H1 (cell line): ENCODE data around the gene ADPRHL1. TPM values are rescaled to one million over a fixed set of nuclear protein-coding genes. Genes with fewer than 3 reads are reported as not detected.
A peak's percentile ranks its signal among the peaks of the same experiment; 100 is the strongest.

Experiments used
- CTCF ChIA-PET: fragments of 300-600 bp; sonication (Branson Sonifier 250); formaldehyde crosslinking; loops from one replicate; lab custom pipeline; 2021; ENCODE audit not compliant: partially characterized antibody; lab: Charles Lee
- POLR2A ChIA-PET: fragments of 300-600 bp; sonication (Branson Sonifier 250); formaldehyde crosslinking; loops from one replicate; lab custom pipeline; 2021; ENCODE audit warnings: inconsistent platforms; ENCODE audit not compliant: partially characterized antibody; lab: Charles Lee
- DNase-seq, 2 experiments: peaks; one replicate each; pipeline versions ENCODE4 v3.0.0 to v3.0.0-alpha.2; 2010 to 2022; ENCODE audit warnings: low spot score in 2 of 2, low read depth in 1 of 2, mixed read lengths in 1 of 2
- FAIRE-seq: peaks from 2 replicates; lab custom pipeline; 2011; peaks lifted over from hg19 to GRCh38; lab: Jason Lieb, UNC
- H2AFZ ChIP-seq: 2 replicates; pipeline ENCODE4 v1.8.1; 2012; ENCODE audit warnings: low read length, inconsistent platforms
- H2AK5ac ChIP-seq: 2 replicates; pipeline ENCODE4 v1.6.1; 2013; ENCODE audit warnings: low read depth, low read length
- H2BK120ac ChIP-seq: replicated peaks from 2 replicates; pipeline ENCODE3; 2013; ENCODE audit warnings: low read depth, low read length, inconsistent platforms
- H2BK12ac ChIP-seq: 2 replicates; pipeline ENCODE4 v1.6.1; 2013; ENCODE audit warnings: low read depth, low read length
- H2BK15ac ChIP-seq: 2 replicates; pipeline ENCODE4 v1.6.1; 2013; ENCODE audit warnings: low read length
- H2BK20ac ChIP-seq: 2 replicates; pipeline ENCODE4 v1.6.1; 2013; ENCODE audit warnings: low read length
- H2BK5ac ChIP-seq: 2 replicates; pipeline ENCODE4 v1.6.1; 2013; ENCODE audit warnings: low read depth, low read length
- H3K14ac ChIP-seq: 2 replicates; pipeline ENCODE4 v1.6.1; 2013; ENCODE audit warnings: inconsistent platforms; ENCODE audit not compliant: insufficient read length
- H3K18ac ChIP-seq: 2 replicates; pipeline ENCODE4 v1.6.1; 2013; ENCODE audit warnings: low read length; ENCODE audit errors: extremely low read depth
- H3K23ac ChIP-seq: 2 replicates; pipeline ENCODE4 v1.6.1; 2013; ENCODE audit warnings: inconsistent platforms; ENCODE audit not compliant: insufficient read length
- H3K23me2 ChIP-seq: 2 replicates; pipeline ENCODE4 v1.6.1; 2013; ENCODE audit warnings: low read depth, low read length
- H3K27ac ChIP-seq: 2 replicates; pipeline ENCODE4 v1.6.1; 2011; ENCODE audit warnings: low read depth, low read length, inconsistent platforms
- H3K27me3 ChIP-seq, 4 experiments: replicated peaks in 1 of 4; 1 replicate in 1 of 4; 2 replicates in 3 of 4; pipeline versions ENCODE4 v1.6.1 to v1.8.1; 2011 to 2013; ENCODE audit warnings: low read length in 3 of 4, mild to moderate bottlenecking in 3 of 4, inconsistent platforms in 2 of 4, mixed read lengths in 2 of 4, moderate library complexity in 1 of 4; ENCODE audit not compliant: control insufficient read depth in 3 of 4, insufficient read depth in 3 of 4; ENCODE audit errors: extremely low read depth in 1 of 4
- H3K36me3 ChIP-seq, 4 experiments: 2 replicates each; pipeline versions ENCODE4 v1.6.1 to v1.8.1; 2011 to 2013; ENCODE audit warnings: mild to moderate bottlenecking in 4 of 4, low read length in 3 of 4, moderate library complexity in 2 of 4, control low read depth in 1 of 4, inconsistent platforms in 1 of 4; ENCODE audit not compliant: insufficient read depth in 4 of 4, control insufficient read depth in 2 of 4
- H3K4ac ChIP-seq: replicated peaks from 2 replicates; pipeline ENCODE3; 2013; ENCODE audit warnings: low read length, low read depth, mixed read lengths, inconsistent platforms; ENCODE audit not compliant: insufficient read length
- H3K4me1 ChIP-seq, 4 experiments: replicated peaks in 1 of 4; 1 replicate in 1 of 4; 2 replicates in 3 of 4; pipeline versions ENCODE4 v1.6.1 to v1.8.1; 2011 to 2013; ENCODE audit warnings: low read length in 3 of 4, inconsistent platforms in 2 of 4, mixed read lengths in 1 of 4; ENCODE audit not compliant: insufficient read depth in 4 of 4, control insufficient read depth in 3 of 4
- H3K4me2 ChIP-seq, 2 experiments: 2 replicates each; pipeline versions ENCODE4 v1.6.1 to v1.8.1; 2011 to 2013; ENCODE audit warnings: low read depth in 2 of 2, low read length in 2 of 2, control low read depth in 1 of 2, inconsistent platforms in 1 of 2, mild to moderate bottlenecking in 1 of 2; ENCODE audit not compliant: insufficient read depth in 1 of 2
- H3K4me3 ChIP-seq, 4 experiments: fragments of 200-600, 300-600 bp in 1 of 4; sonication (generic), shearing (Covaris generic), sonication (Bioruptor Twin) in 1 of 4; 2 replicates each; pipeline versions ENCODE4 v1.5.1 to v1.8.1; 2011 to 2016; ENCODE audit warnings: low read length in 4 of 4, low read depth in 3 of 4, control low read depth in 2 of 4, inconsistent platforms in 2 of 4, mild to moderate bottlenecking in 2 of 4, mixed read lengths in 1 of 4, moderate library complexity in 1 of 4; ENCODE audit not compliant: insufficient read depth in 2 of 4; ENCODE audit errors: extremely low read depth in 1 of 4
- H3K56ac ChIP-seq: replicated peaks from 2 replicates; pipeline ENCODE3; 2013; ENCODE audit warnings: low read depth, mild to moderate bottlenecking, mixed read lengths, low read length, inconsistent platforms; ENCODE audit not compliant: insufficient read length
- H3K79me1 ChIP-seq: 2 replicates; pipeline ENCODE4 v1.6.1; 2013; ENCODE audit warnings: low read depth, low read length, control low read depth
- H3K79me2 ChIP-seq, 2 experiments: 2 replicates each; pipeline versions ENCODE4 v1.6.1 to v1.8.1; 2012 to 2013; ENCODE audit warnings: low read length in 2 of 2, mild to moderate bottlenecking in 2 of 2, inconsistent platforms in 1 of 2; ENCODE audit not compliant: insufficient read depth in 2 of 2, control insufficient read depth in 1 of 2
- H3K9ac ChIP-seq, 4 experiments: replicated peaks in 1 of 4; 1 replicate in 1 of 4; 2 replicates in 3 of 4; pipeline versions ENCODE4 v1.6.1 to v1.8.1; 2011 to 2013; ENCODE audit warnings: low read depth in 3 of 4, low read length in 3 of 4, control low read depth in 2 of 4, mild to moderate bottlenecking in 2 of 4, moderate library complexity in 2 of 4, inconsistent platforms in 1 of 4; ENCODE audit errors: extremely low read depth in 1 of 4
- H3K9me3 ChIP-seq, 2 experiments: 2 replicates each; pipeline versions ENCODE4 v1.6.1 to v1.8.1; 2012 to 2013; ENCODE audit warnings: mild to moderate bottlenecking in 2 of 2, moderate library complexity in 2 of 2, control low read depth in 1 of 2, inconsistent platforms in 1 of 2, low read depth in 1 of 2, low read length in 1 of 2, mixed read lengths in 1 of 2; ENCODE audit not compliant: insufficient read depth in 2 of 2
- H4K20me1 ChIP-seq, 2 experiments: replicated peaks in 1 of 2; 2 replicates each; pipeline versions ENCODE3 to v1.8.1; 2011 to 2013; ENCODE audit warnings: inconsistent platforms in 2 of 2, low read length in 2 of 2, mild to moderate bottlenecking in 1 of 2; ENCODE audit not compliant: insufficient read depth in 2 of 2, control insufficient read depth in 1 of 2
- H4K5ac ChIP-seq: 2 replicates; pipeline ENCODE4 v1.6.1; 2013; ENCODE audit warnings: low read length, low read depth, mixed read lengths, inconsistent platforms; ENCODE audit not compliant: insufficient read length
- H4K8ac ChIP-seq: 2 replicates; pipeline ENCODE4 v1.8.0; 2013; ENCODE audit warnings: mild to moderate bottlenecking, moderate library complexity, low read length, inconsistent platforms; ENCODE audit not compliant: insufficient read depth; ENCODE audit errors: extremely low read depth
- H4K91ac ChIP-seq: replicated peaks from 2 replicates; pipeline ENCODE3; 2013; ENCODE audit warnings: low read length, mixed read lengths, inconsistent platforms; ENCODE audit not compliant: insufficient read length
- ASH2L ChIP-seq: fragments of 200-600, 300-600 bp; sonication (generic); IDR thresholded peaks from one replicate; pipeline ENCODE4 v1.7.1; 2017; ENCODE audit warnings: low read length
- BCL11A ChIP-seq, 2 experiments: IDR thresholded peaks; one replicate each; pipeline ENCODE4 v1.6.1; 2011; ENCODE audit warnings: low read depth in 2 of 2, low read length in 2 of 2, mild to moderate bottlenecking in 2 of 2
- BRCA1 ChIP-seq: IDR thresholded peaks from 2 replicates; pipeline ENCODE4 v1.6.1; 2012; ENCODE audit warnings: low read depth, low read length, improper control_type of control experiment
- CBX5 ChIP-seq: fragments of 300-800, 300-1000 bp; sonication (generic); IDR thresholded peaks from 2 replicates; pipeline ENCODE4 v1.7.1; 2016; ENCODE audit warnings: antibody characterized with exemption, low read length, low read depth
- CBX8 ChIP-seq: fragments of 300-800, 300-1000 bp; sonication (generic); IDR thresholded peaks from 2 replicates; pipeline ENCODE4 v1.7.1; 2016; ENCODE audit warnings: low read depth, low read length, borderline replicate concordance
- CHD2 ChIP-seq: IDR thresholded peaks from 2 replicates; pipeline ENCODE4 v1.6.1; 2012; ENCODE audit warnings: low read length, improper control_type of control experiment
- CTBP2 ChIP-seq: IDR thresholded peaks from 2 replicates; pipeline ENCODE4 v1.7.0; 2011; ENCODE audit warnings: borderline replicate concordance, mild to moderate bottlenecking, moderate library complexity, mixed read lengths, low read length; ENCODE audit not compliant: insufficient read depth, insufficient read length
- KDM4A ChIP-seq: IDR thresholded peaks from one replicate; pipeline ENCODE4 v1.7.1; 2012; ENCODE audit warnings: low read depth, mild to moderate bottlenecking, moderate library complexity, low read length, inconsistent platforms; ENCODE audit not compliant: severe bottlenecking
- RAD21 ChIP-seq, 2 experiments: IDR thresholded peaks in 1 of 2; conservative IDR thresholded peaks in 1 of 2; 2 replicates each; pipeline ENCODE4 v1.6.1; 2011; ENCODE audit warnings: low read depth in 2 of 2, low read length in 2 of 2, improper control_type of control experiment in 1 of 2, inconsistent platforms in 1 of 2, mild to moderate bottlenecking in 1 of 2, moderate library complexity in 1 of 2
- RNF2 ChIP-seq: fragments of 200-900, 300-1000 bp; sonication (generic); IDR thresholded peaks from 2 replicates; pipeline ENCODE4 v1.7.1; 2016; ENCODE audit warnings: borderline replicate concordance, low read depth, mild to moderate bottlenecking, antibody characterized with exemption, low read length; ENCODE audit not compliant: poor library complexity, severe bottlenecking; ENCODE audit errors: missing control alignments
- SIRT6 ChIP-seq: IDR thresholded peaks from one replicate; pipeline ENCODE4 v1.7.1; 2012; ENCODE audit warnings: low read length, inconsistent platforms
- TAF1 ChIP-seq: IDR thresholded peaks from 2 replicates; pipeline ENCODE4 v1.6.1; 2011; ENCODE audit warnings: mild to moderate bottlenecking, low read depth, low read length
- TBP ChIP-seq: IDR thresholded peaks from 2 replicates; pipeline ENCODE4 v1.6.1; 2011; ENCODE audit warnings: low read depth, low read length, improper control_type of control experiment
- TEAD4 ChIP-seq: IDR thresholded peaks from 2 replicates; pipeline ENCODE4 v1.6.1; 2012; ENCODE audit warnings: low read depth, low read length, inconsistent platforms, mixed read lengths
- WGBS, 2 experiments: shearing (Covaris generic) in 1 of 2; methylation state at CpG; one replicate each; pipeline versions ENCODE4 v1.1.6 to v1.1.7; 2013 to 2015; ENCODE audit warnings: low lambda C conversion rate in 2 of 2, mixed read lengths in 2 of 2, inconsistent platforms in 1 of 2, low coverage in 1 of 2, missing lambda C conversion rate in 1 of 2; ENCODE audit not compliant: insufficient replicate concordance in 2 of 2, insufficient coverage in 1 of 2, insufficient read length in 1 of 2; ENCODE audit errors: extremely low coverage in 1 of 2, missing lambda C conversion rate in 1 of 2; 5-methylcytosine and 5-hydroxymethylcytosine counted together
- polyA plus RNA-seq, 7 experiments: library from polyadenylated mRNA; depleted of rRNA in 3 of 7; stranded (reverse) in 5 of 7; unstranded in 2 of 7; fragments of >200 nt in 5 of 7; fragments of 200-250 nt in 2 of 7; gene quantifications; 1 replicate in 5 of 7; 2 replicates in 1 of 7; 4 replicates in 1 of 7; pipeline versions ENCODE4 v1.2.1 to v1.2.3, GENCODE V29; 2011 to 2013; ENCODE audit warnings: missing spikeins in 2 of 7, mixed read lengths in 2 of 7
- total RNA-seq: library from RNA; stranded (reverse); fragmentation: NEBNext Ultra II Directional; extraction: Animal tissue kit (Norgen Biotek cat#: 25700); gene quantifications from 2 replicates; pipeline ENCODE4 v1.2.1, GENCODE V29; 2021

ADPRHL1 gene
- total and polyA plus RNA-seq, 2 of the 8 experiments (the other 6 are each of a cell fraction or from before 2014, with no cell fraction given): 0.74 to 1.7 TPM

DNA sequence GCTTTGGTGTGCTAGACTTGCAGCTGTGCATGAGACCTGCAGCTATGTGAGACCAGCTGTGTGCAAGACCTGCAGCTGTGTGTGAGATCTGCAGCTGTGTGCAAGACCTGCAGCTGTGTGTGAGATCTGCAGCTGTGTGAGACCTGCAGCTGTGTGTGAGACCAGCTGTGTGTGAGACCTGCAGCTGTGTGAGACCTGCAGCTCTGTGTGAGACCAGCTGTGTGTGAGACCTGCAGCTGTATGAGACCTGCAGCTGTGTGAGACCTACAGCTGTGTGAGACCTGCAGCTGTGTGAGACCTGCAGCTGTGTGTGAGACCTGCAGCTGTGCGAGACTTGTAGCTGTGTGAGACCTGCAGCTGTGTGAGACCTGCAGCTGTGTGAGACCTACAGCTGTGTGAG lies 43.9 kb upstream of the ADPRHL1 start:
- H3K56ac ChIP-seq: no peak overlapping the region
- no peaks in the 10 kb centered on the region for H3K27me3 ChIP-seq
- H3K4me1 ChIP-seq: peaks cover 0 to 10% (median 7%) of the 10 kb centered on the region in 4 experiments; a peak in 6 of 7 replicates
- no peak overlapping the region for H3K23ac ChIP-seq
- POLR2A ChIA-PET: interaction anchor here (0.6 to 2.5 kb wide), 2 partner anchors 11 to 22 kb away, joined by 3 to 10 read pairs; no protein-coding TSS in a partner anchor
- no peak overlapping the region for H2AK5ac ChIP-seq
- H4K5ac ChIP-seq: no peak overlapping the region
- no peak overlapping the region for H3K4me2 ChIP-seq
- H2BK120ac ChIP-seq: no peak overlapping the region
- H3K79me1 ChIP-seq: peaks cover 10% of the 10 kb centered on the region
- FAIRE-seq (no peak), DNase-seq (no peak)
- H2BK12ac ChIP-seq: no peak overlapping the region
- no peak overlapping the region for H4K91ac ChIP-seq
- CTCF ChIA-PET: interaction anchor here (0.9 to 4.4 kb wide), 8 partner anchors 9 to 70 kb away, joined by 3 to 27 read pairs (median 6); no protein-coding TSS in a partner anchor
- H4K8ac ChIP-seq: peak overlapping the region; percentile 37
- no peaks in the 10 kb centered on the region for H3K9me3 ChIP-seq
- H3K18ac ChIP-seq: no peak overlapping the region
- peaks cover 5 to 36% of the 10 kb centered on the region in 2 experiments for H3K79me2 ChIP-seq
- H2BK5ac ChIP-seq: no peak overlapping the region; the same call in 1 of the 2 replicates
- no peak overlapping the region for H3K9ac ChIP-seq
- no peak overlapping the region for H3K27ac ChIP-seq
- TF ChIP-seq ASH2L (no peak), TEAD4 (no peak), RNF2 (no peak), RAD21 (IDR thresholded peaks at IDR 0.05 in 1 of 2, conservative IDR thresholded peaks at IDR 0.05 in 1 of 2; ENCODE audit: low read depth in 2 of 2, low read length in 2 of 2) (no peak), CBX5 (no peak), SIRT6 (no peak), CTBP2 (no peak), TAF1 (no peak), KDM4A (no peak), TBP (no peak), CBX8 (no peak), BCL11A (IDR thresholded peaks at IDR 0.05; ENCODE audit: low read depth in 2 of 2, low read length in 2 of 2) (no peak), CHD2 (no peak), BRCA1 (no peak)
- no peak overlapping the region for H3K14ac ChIP-seq
- no peak overlapping the region for H3K4ac ChIP-seq
- peaks cover 19 to 69% (median 43%) of the 10 kb centered on the region in 4 experiments for H3K36me3 ChIP-seq
- H3K23me2 ChIP-seq: no peaks in the 10 kb centered on the region
- WGBS, 2 experiments: 100% methylated on average over 1 of the region's 1 CpG; no CpG with 5 or more reads in 1 of the 2 experiments
- no peak overlapping the region for H2BK20ac ChIP-seq
- H2BK15ac ChIP-seq: no peak overlapping the region
- H3K4me3 ChIP-seq: no peak overlapping the region
- H4K20me1 ChIP-seq: peaks cover 0 to 10% of the 10 kb centered on the region in 2 experiments
- no peak overlapping the region for H2AFZ ChIP-seq
